Dendritic cell treated with granulocyte-macrophage colony-stimulating factor and Interleukin-4, amounts not matched to agents 40 ng/mL and 50 ng/mL, for 4 days (primary cell): ENCODE data around the gene TOR1AIP1.
"Not testable (repeated sequence)": the region's sequence is repeated elsewhere in the genome, so short reads cannot be mapped to it uniquely, and the experiment has no call there.

ENCODE experiments used
- H3K27ac Mint-ChIP-seq: one replicate; pipeline ENCODE4 v1.8.0; 2022; ENCODE audit warnings: mild to moderate bottlenecking, mixed read lengths
- H3K27me3 Mint-ChIP-seq: one replicate; pipeline ENCODE4 v1.8.0; 2022; ENCODE audit warnings: mild to moderate bottlenecking, mixed read lengths
- H3K36me3 Mint-ChIP-seq: one replicate; pipeline ENCODE4 v1.8.0; 2022; ENCODE audit warnings: low read depth, mixed read lengths
- H3K4me1 Mint-ChIP-seq: one replicate; pipeline ENCODE4 v1.8.0; 2022; ENCODE audit warnings: low read depth, mixed read lengths
- H3K4me3 Mint-ChIP-seq: one replicate; pipeline ENCODE4 v1.8.0; 2022; ENCODE audit warnings: mild to moderate bottlenecking, moderate library complexity, mixed read lengths
- H3K9me3 Mint-ChIP-seq: one replicate; pipeline ENCODE4 v1.8.0; 2022; ENCODE audit warnings: mixed read lengths
- intact Hi-C: fragments of 100-400 bp; cut with micrococcal nuclease; formaldehyde crosslinking; loops from one replicate; pipeline ENCODE4 v1.15.0; 2022

TOR1AIP1 gene

GRCh38 chr1:179937668-179938254, 55.7 kb downstream of the TOR1AIP1 start:
- Mint-ChIP-seq H3K4me3 (no peak overlapping the region), H3K36me3 (no peaks in the 10 kb centered on the region)
- intact Hi-C loops: no loop called here

GRCh38 chr1:179938752-179939151, 56.7 kb downstream of the TOR1AIP1 start:
- Mint-ChIP-seq H3K4me3 (no peak overlapping the region), H3K4me1 (no peaks in the 10 kb centered on the region), H3K27me3 (no peaks in the 10 kb centered on the region), H3K9me3 (no peaks in the 10 kb centered on the region), H3K27ac (no peak overlapping the region), H3K36me3 (no peaks in the 10 kb centered on the region)
- intact Hi-C loops: no loop called here

More at GRCh38 chr1:179937668-179938254, 55.7 kb downstream of the TOR1AIP1 start:
- no peaks in the 10 kb centered on the region for H3K4me1 Mint-ChIP-seq
- H3K27ac Mint-ChIP-seq: no peak overlapping the region
- H3K27me3 Mint-ChIP-seq: no peaks in the 10 kb centered on the region
- H3K9me3 Mint-ChIP-seq: no peaks in the 10 kb centered on the region

- H3K36me3 Mint-ChIP-seq: no peaks in the 10 kb centered on the region
- no peak overlapping the region for H3K4me3 Mint-ChIP-seq
- no peaks in the 10 kb centered on the region for H3K9me3 Mint-ChIP-seq
- H3K4me1 Mint-ChIP-seq: no peaks in the 10 kb centered on the region
- no peak overlapping the region for H3K27ac Mint-ChIP-seq
- intact Hi-C loops: no loop called here
- no peaks in the 10 kb centered on the region for H3K27me3 Mint-ChIP-seq
These were observed 57.9 kb downstream of the TOR1AIP1 start for GRCh38 chr1:179939941-179940340.

- no peak overlapping the region for H3K27ac Mint-ChIP-seq
- H3K36me3 Mint-ChIP-seq: no peaks in the 10 kb centered on the region
- no peaks in the 10 kb centered on the region for H3K27me3 Mint-ChIP-seq
- intact Hi-C loops: no loop called here
- H3K4me3 Mint-ChIP-seq: no peak overlapping the region
- H3K9me3 Mint-ChIP-seq: no peaks in the 10 kb centered on the region
- no peaks in the 10 kb centered on the region for H3K4me1 Mint-ChIP-seq
These were observed 59.4 kb downstream of the TOR1AIP1 start for GRCh38 chr1:179941454-179941853.

- H3K4me1 Mint-ChIP-seq: peaks cover 44% of the 10 kb centered on the region
- no peaks in the 10 kb centered on the region for H3K9me3 Mint-ChIP-seq
- intact Hi-C loops: no loop called here
- peaks cover 18% of the 10 kb centered on the region for H3K36me3 Mint-ChIP-seq
- H3K4me3 Mint-ChIP-seq: no peak overlapping the region
- peak overlapping the region; percentile 75 for H3K27ac Mint-ChIP-seq
- H3K27me3 Mint-ChIP-seq: no peaks in the 10 kb centered on the region
These were observed 68.6 kb downstream of the TOR1AIP1 start for GRCh38 chr1:179950651-179951050.

- H3K4me3 Mint-ChIP-seq: no peak overlapping the region
- H3K9me3 Mint-ChIP-seq: no peaks in the 10 kb centered on the region
- peaks cover 44% of the 10 kb centered on the region for H3K4me1 Mint-ChIP-seq
- no peaks in the 10 kb centered on the region for H3K27me3 Mint-ChIP-seq
- H3K36me3 Mint-ChIP-seq: peaks cover 18% of the 10 kb centered on the region
- intact Hi-C loops: no loop called here
- peak overlapping the region; percentile 82 for H3K27ac Mint-ChIP-seq
These were observed 69.5 kb downstream of the TOR1AIP1 start for GRCh38 chr1:179951383-179952144.

- Mint-ChIP-seq H3K36me3 (peaks cover 18% of the 10 kb centered on the region), H3K27me3 (no peaks in the 10 kb centered on the region), H3K4me1 (peaks cover 44% of the 10 kb centered on the region), H3K27ac (peak overlapping the region; percentile 82), H3K4me3 (no peak overlapping the region), H3K9me3 (no peaks in the 10 kb centered on the region)
- intact Hi-C loops: no loop called here
These were observed 70.1 kb downstream of the TOR1AIP1 start for GRCh38 chr1:179952186-179952585.

- H3K4me1 Mint-ChIP-seq: peaks cover 44% of the 10 kb centered on the region
- H3K9me3 Mint-ChIP-seq: no peaks in the 10 kb centered on the region
- intact Hi-C loops: loop anchor here (2.0 kb wide), 1 partner anchor 71 kb away; the partner anchor contains the start of gene TOR1AIP1
These were observed 71.9 kb downstream of the TOR1AIP1 start for GRCh38 chr1:179953974-179954492.

GRCh38 chr1:179954493-179955286, 72.6 kb downstream of the TOR1AIP1 start, which contains the start of gene CEP350:
CEP350 (plus strand) TSS chr1:179954810; CDS start chr1:179986182, 31,372 bp downstream.
- Mint-ChIP-seq H3K4me3 (peak within 1 kb of the TSS; percentile 82), H3K27ac (peak within 1 kb of the TSS; percentile 95), H3K36me3 (peaks cover 18% of the 10 kb centered on the region), H3K27me3 (no peaks in the 10 kb centered on the region), H3K4me1 (peaks cover 44% of the 10 kb centered on the region), H3K9me3 (no peaks in the 10 kb centered on the region)
- intact Hi-C loops: loop anchor here (2.0 kb wide), 1 partner anchor 72 kb away; the partner anchor contains the start of gene TOR1AIP1

More at GRCh38 chr1:179953974-179954492, 71.9 kb downstream of the TOR1AIP1 start:
- peak overlapping the region; percentile 82 for H3K4me3 Mint-ChIP-seq
- H3K36me3 Mint-ChIP-seq: peaks cover 18% of the 10 kb centered on the region
- peak overlapping the region; percentile 95 for H3K27ac Mint-ChIP-seq
- H3K27me3 Mint-ChIP-seq: no peaks in the 10 kb centered on the region

GRCh38 chr1:179955287-179955680, 73.2 kb downstream of the TOR1AIP1 start:
- H3K4me3 Mint-ChIP-seq: peak overlapping the region; percentile 82
- intact Hi-C loops: loop anchor here (2.0 kb wide), 1 partner anchor 72 kb away; the partner anchor contains the start of gene TOR1AIP1

GRCh38 chr1:179955731-179956130, 73.6 kb downstream of the TOR1AIP1 start:
- Mint-ChIP-seq H3K27me3 (no peaks in the 10 kb centered on the region), H3K36me3 (peaks cover 23% of the 10 kb centered on the region), H3K9me3 (no peaks in the 10 kb centered on the region), H3K4me1 (peaks cover 36% of the 10 kb centered on the region), H3K4me3 (peak overlapping the region; percentile 82), H3K27ac (peak overlapping the region; percentile 95)
- intact Hi-C loops: loop anchor here (2.0 kb wide), 1 partner anchor 73 kb away; the partner anchor contains the start of gene TOR1AIP1

More at GRCh38 chr1:179955287-179955680, 73.2 kb downstream of the TOR1AIP1 start:
- H3K9me3 Mint-ChIP-seq: no peaks in the 10 kb centered on the region
- peaks cover 21% of the 10 kb centered on the region for H3K36me3 Mint-ChIP-seq
- H3K27me3 Mint-ChIP-seq: no peaks in the 10 kb centered on the region
- peak overlapping the region; percentile 95 for H3K27ac Mint-ChIP-seq
- peaks cover 41% of the 10 kb centered on the region for H3K4me1 Mint-ChIP-seq

- intact Hi-C loops: no loop called here
- Mint-ChIP-seq H3K4me3 (no peak overlapping the region), H3K27ac (no peak overlapping the region), H3K9me3 (no peaks in the 10 kb centered on the region), H3K36me3 (peaks cover 39% of the 10 kb centered on the region), H3K4me1 (peaks cover 18% of the 10 kb centered on the region), H3K27me3 (no peaks in the 10 kb centered on the region)
These were observed 76.3 kb downstream of the TOR1AIP1 start for GRCh38 chr1:179958359-179958758.

- H3K27me3 Mint-ChIP-seq, H3K9me3 Mint-ChIP-seq, H3K27ac Mint-ChIP-seq, H3K4me3 Mint-ChIP-seq, intact Hi-C loops: not testable (repeated sequence)
- peaks cover 25% of the 10 kb centered on the region for H3K4me1 Mint-ChIP-seq
- peaks cover 21% of the 10 kb centered on the region for H3K36me3 Mint-ChIP-seq
These were observed 80.1 kb downstream of the TOR1AIP1 start for GRCh38 chr1:179962168-179962567.
